Choroid plexus epithelial cell (primary cell): ENCODE data around the gene CCL23.

Source experiments
- DNase-seq: peaks from one replicate; pipeline ENCODE4 v3.0.0-alpha.2; 2010; ENCODE audit warnings: low read depth
- H3K4me3 ChIP-seq: 2 replicates; pipeline ENCODE4 v1.5.1; 2011; ENCODE audit warnings: low read depth, mild to moderate bottlenecking, control low read depth, low read length, moderate library complexity
- CTCF ChIP-seq: conservative IDR thresholded peaks from 2 replicates; pipeline ENCODE4 v1.5.1; 2011; ENCODE audit warnings: low read depth, mild to moderate bottlenecking, control low read depth, inconsistent platforms, low read length, moderate library complexity

CCL23 gene, protein sequence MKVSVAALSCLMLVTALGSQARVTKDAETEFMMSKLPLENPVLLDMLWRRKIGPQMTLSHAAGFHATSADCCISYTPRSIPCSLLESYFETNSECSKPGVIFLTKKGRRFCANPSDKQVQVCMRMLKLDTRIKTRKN

GRCh38 chr17:36017799-36018198 is at the start of gene CCL23:
Gene CCL23 (minus strand): TSS chr17:36017972. CDS start chr17:36017897, 75 bp downstream.
- no peak within 1 kb of the TSS for H3K4me3 ChIP-seq
- no peak for TF ChIP-seq CTCF
- DNase-seq: no peak

- no peak for TF ChIP-seq CTCF
- DNase-seq: no peak
- H3K4me3 ChIP-seq: no peak overlapping the region
Observed at GRCh38 chr17:36066365-36066985, 48.7 kb upstream of the CCL23 start.

GRCh38 chr17:36063786-36064541 is 46.2 kb upstream of the CCL23 start, which contains the start of gene CCL18:
Gene CCL18 (plus strand): TSS chr17:36064272. CDS start chr17:36064343, 71 bp downstream.
- no peak for DNase-seq
- H3K4me3 ChIP-seq: no peak within 1 kb of the TSS
- TF ChIP-seq CTCF: no peak

DNA sequence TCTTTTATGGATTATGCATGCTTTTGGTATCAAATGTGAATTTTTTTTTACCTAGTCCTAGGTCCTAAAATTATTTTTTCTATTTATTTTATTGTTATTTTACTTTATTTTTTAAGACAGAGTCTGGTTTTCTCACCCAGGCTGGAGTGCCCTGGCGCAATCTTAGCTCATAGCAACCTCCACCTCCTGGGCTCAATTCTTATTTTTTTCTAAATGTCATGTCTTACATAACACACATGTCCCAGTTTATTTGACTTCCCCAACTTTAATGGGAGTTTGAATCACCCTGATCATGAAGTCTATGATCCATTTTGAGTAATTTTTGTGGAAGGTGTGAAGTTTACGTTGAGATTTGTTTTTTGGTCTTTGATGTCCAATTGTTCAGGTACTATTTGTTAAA is 43.0 kb upstream of the CCL23 start:
- H3K4me3 ChIP-seq: no peak overlapping the region
- no peak for DNase-seq
- no peak for TF ChIP-seq CTCF

- no peak for DNase-seq
Observed at GRCh38 chr17:36059406-36059805, 41.6 kb upstream of the CCL23 start.

GRCh38 chr17:36057911-36058310 is 40.1 kb upstream of the CCL23 start:
- TF ChIP-seq CTCF: no peak

More at GRCh38 chr17:36059406-36059805, 41.6 kb upstream of the CCL23 start:
- TF ChIP-seq CTCF: no peak
- no peak overlapping the region for H3K4me3 ChIP-seq

More at GRCh38 chr17:36057911-36058310, 40.1 kb upstream of the CCL23 start:
- no peak for DNase-seq
- H3K4me3 ChIP-seq: no peak overlapping the region
